Astrocyte of the spinal cord (primary cell): ENCODE data around the gene PCDHA1.
A peak's percentile ranks its signal among the peaks of the same experiment; 100 is the strongest.

ENCODE experiments used
- DNase-seq: peaks from one replicate; pipeline ENCODE4 v3.0.0; 2011; ENCODE audit warnings: low read depth, low spot score
- H3K4me3 ChIP-seq: 2 replicates; pipeline ENCODE4 v1.5.1; 2011; ENCODE audit warnings: low read depth, mild to moderate bottlenecking, low read length, moderate library complexity
- CTCF ChIP-seq: IDR thresholded peaks from 2 replicates; pipeline ENCODE4 v1.5.1; 2012; ENCODE audit warnings: low read depth, mild to moderate bottlenecking, low read length, inconsistent platforms
- in situ Hi-C: cut with HindIII; loops from 2 replicates; pipeline ENCODE4 v1.10.0; 2017; ENCODE audit warnings: low sequenced_read_pairs

Gene PCDHA1

GRCh38 chr5:140989254-140990020, 203.5 kb downstream of the PCDHA1 start:
- no peak for DNase-seq
- no peak for TF ChIP-seq CTCF
- in situ Hi-C loops = no loop called here
- no peak overlapping the region for H3K4me3 ChIP-seq

GRCh38 chr5:140992828-140993227, 206.9 kb downstream of the PCDHA1 start:
- in situ Hi-C loops = no loop called here
- DNase-seq = no peak
- no peak overlapping the region for H3K4me3 ChIP-seq
- no peak for TF ChIP-seq CTCF

- no peak for DNase-seq
- TF ChIP-seq CTCF = no peak
- in situ Hi-C loops = no loop called here
- H3K4me3 ChIP-seq = no peak overlapping the region
Observed at GRCh38 chr5:140996060-140996459, 210.1 kb downstream of the PCDHA1 start.

- no peak for TF ChIP-seq CTCF
- no peak for DNase-seq
- no peak overlapping the region for H3K4me3 ChIP-seq
- in situ Hi-C loops = no loop called here
Observed at GRCh38 chr5:140998921-140999410, 213.0 kb downstream of the PCDHA1 start.

- no peak for TF ChIP-seq CTCF
- no peak overlapping the region for H3K4me3 ChIP-seq
- DNase-seq = no peak
- in situ Hi-C loops = no loop called here
Observed at GRCh38 chr5:141001446-141001843, 215.5 kb downstream of the PCDHA1 start.

GRCh38 chr5:141001844-141002604, 216.1 kb downstream of the PCDHA1 start:
- no peak for TF ChIP-seq CTCF
- no peak for DNase-seq
- in situ Hi-C loops = no loop called here
- peak overlapping the region; percentile 10 for H3K4me3 ChIP-seq
